NCI-H1694 (cell line): ENCODE measurements around the gene SCARB1.

Experiments
- DNase-seq: peaks from one replicate; lab custom pipeline; 2025; lab: John Stamatoyannopoulos, UW

Gene SCARB1

GRCh38 chr12:124864326-124864752 is 675 bp upstream of the SCARB1 start:
- no peak for DNase-seq

GRCh38 chr12:124862768-124863415 is 772 bp downstream of the SCARB1 start:
- no peak for DNase-seq

GRCh38 chr12:124861898-124862676 is 1.6 kb downstream of the SCARB1 start:
- no peak for DNase-seq

GRCh38 chr12:124861492-124861891 is 2.2 kb downstream of the SCARB1 start:
- DNase-seq = no peak

- DNase-seq = no peak
Measured at GRCh38 chr12:124857921-124858461, 5.7 kb downstream of the SCARB1 start.

GRCh38 chr12:124856842-124857178 is 6.9 kb downstream of the SCARB1 start:
- DNase-seq = no peak

- no peak for DNase-seq
Measured at GRCh38 chr12:124856132-124856841, 7.4 kb downstream of the SCARB1 start.

GRCh38 chr12:124855275-124855957 is 8.2 kb downstream of the SCARB1 start:
- no peak for DNase-seq

- no peak for DNase-seq
Measured at GRCh38 chr12:124854637-124855184, 9.0 kb downstream of the SCARB1 start.

GRCh38 chr12:124853781-124854636 is 9.7 kb downstream of the SCARB1 start:
- no peak for DNase-seq

- no peak for DNase-seq
Measured at GRCh38 chr12:124852911-124853427, 10.7 kb downstream of the SCARB1 start.

GRCh38 chr12:124852329-124852831 is 11.3 kb downstream of the SCARB1 start:
- no peak for DNase-seq

- DNase-seq = no peak
Measured at GRCh38 chr12:124851342-124851741, 12.3 kb downstream of the SCARB1 start.

- no peak for DNase-seq
Measured at GRCh38 chr12:124849382-124849781, 14.3 kb downstream of the SCARB1 start.

- no peak for DNase-seq
Measured at GRCh38 chr12:124848621-124849380, 14.9 kb downstream of the SCARB1 start.

- DNase-seq = no peak
Measured at GRCh38 chr12:124847113-124848074, 16.3 kb downstream of the SCARB1 start.

GRCh38 chr12:124844411-124845397 is 19.0 kb downstream of the SCARB1 start:
- no peak for DNase-seq
